Naive thymus-derived CD4-positive, alpha-beta T cell (primary cell): ENCODE results near the gene SLC25A22. TPM values are rescaled to one million over a fixed set of nuclear protein-coding genes. Genes with fewer than 3 reads are reported as not detected.
A peak's percentile ranks its signal among the peaks of the same experiment; 100 is the strongest.

Source experiments
- ATAC-seq: fragments of 150-1000 bp; cut with Tn5 transposase; 2 replicates; pipeline ENCODE4 v1.10.0; 2021; ENCODE audit warnings: mild to moderate bottlenecking, moderate library complexity
- CTCF ChIA-PET: fragments of 350-600 bp; sonication (Branson Sonifier 250); formaldehyde crosslinking; loops from one replicate; lab custom pipeline; 2021; ENCODE audit warnings: antibody characterized with exemption; lab: Charles Lee
- POLR2A ChIA-PET: fragments of 350-600 bp; sonication (Branson Sonifier 250); formaldehyde crosslinking; loops from one replicate; lab custom pipeline; 2021; ENCODE audit warnings: antibody characterized with exemption, inconsistent platforms; lab: Charles Lee
- DNase-seq, 9 donors: peaks; one replicate each; pipeline versions ENCODE4 v3.0.0 to v3.0.0-alpha.2; 2020 to 2022; ENCODE audit warnings: mixed read lengths in 1 of 9
- H3K27ac ChIP-seq: one replicate; pipeline ENCODE4 v1.7.0; 2013; ENCODE audit warnings: mild to moderate bottlenecking, low read depth, low read length, moderate library complexity
- H3K27me3 ChIP-seq, 2 donors: one replicate each; pipeline ENCODE4 v1.7.0; 2013; ENCODE audit warnings: low read length in 2 of 2, mild to moderate bottlenecking in 2 of 2, moderate library complexity in 2 of 2; ENCODE audit not compliant: control insufficient read depth in 2 of 2, insufficient read depth in 2 of 2
- H3K36me3 ChIP-seq, 3 experiments: 1 replicate in 2 of 3; 2 replicates in 1 of 3; pipeline ENCODE4 v1.7.0; 2013; ENCODE audit warnings: low read length in 3 of 3, mild to moderate bottlenecking in 3 of 3, moderate library complexity in 1 of 3; ENCODE audit not compliant: insufficient read depth in 3 of 3, control insufficient read depth in 2 of 3
- H3K4me1 ChIP-seq, 2 donors: one replicate each; pipeline ENCODE4 v1.7.0; 2013; ENCODE audit warnings: low read length in 2 of 2, mild to moderate bottlenecking in 2 of 2, moderate library complexity in 1 of 2; ENCODE audit not compliant: control insufficient read depth in 2 of 2, insufficient read depth in 2 of 2
- H3K4me3 ChIP-seq: 2 replicates; pipeline ENCODE4 v1.7.0; 2013; ENCODE audit warnings: mild to moderate bottlenecking, low read length
- H3K9me3 ChIP-seq, 3 experiments: 1 replicate in 2 of 3; 2 replicates in 1 of 3; pipeline ENCODE4 v1.7.0; 2013; ENCODE audit warnings: low read length in 3 of 3; ENCODE audit not compliant: control insufficient read depth in 2 of 3
- H3K27ac Mint-ChIP-seq, 9 donors: one replicate each; pipeline ENCODE4 v1.8.0; 2020 to 2022; ENCODE audit warnings: mixed read lengths in 9 of 9, mild to moderate bottlenecking in 8 of 9, moderate library complexity in 5 of 9, inconsistent platforms in 2 of 9
- H3K27me3 Mint-ChIP-seq, 5 donors: one replicate each; pipeline ENCODE4 v1.8.0; 2021 to 2022; ENCODE audit warnings: mixed read lengths in 5 of 5, mild to moderate bottlenecking in 1 of 5
- H3K36me3 Mint-ChIP-seq, 5 donors: one replicate each; pipeline ENCODE4 v1.8.0; 2020 to 2022; ENCODE audit warnings: mixed read lengths in 5 of 5, mild to moderate bottlenecking in 3 of 5, inconsistent platforms in 1 of 5
- H3K4me1 Mint-ChIP-seq, 7 donors: one replicate each; pipeline ENCODE4 v1.8.0; 2020 to 2022; ENCODE audit warnings: mixed read lengths in 7 of 7, mild to moderate bottlenecking in 3 of 7, inconsistent platforms in 1 of 7
- H3K4me3 Mint-ChIP-seq, 10 donors: one replicate each; pipeline ENCODE4 v1.8.0; 2020 to 2022; ENCODE audit warnings: mild to moderate bottlenecking in 10 of 10, mixed read lengths in 10 of 10, moderate library complexity in 6 of 10, inconsistent platforms in 2 of 10
- H3K9me3 Mint-ChIP-seq, 11 donors: one replicate each; pipeline ENCODE4 v1.8.0; 2020 to 2022; ENCODE audit warnings: mixed read lengths in 11 of 11, mild to moderate bottlenecking in 4 of 11, inconsistent platforms in 1 of 11, moderate library complexity in 1 of 11
- intact Hi-C, 2 donors: fragments of 100-400 bp; cut with micrococcal nuclease; formaldehyde crosslinking; loops; one replicate each; pipeline ENCODE4 v1.15.1; 2023
- polyA plus RNA-seq, 2 donors: library from polyadenylated mRNA; unstranded; fragments of 300-500 nt; fragmentation: Illumina TruSeq; gene quantifications; one replicate each; pipeline ENCODE4 v1.2.3, GENCODE V29; 2021
- total RNA-seq, 6 experiments: library from RNA in 5 of 6; stranded (reverse) in 5 of 6; gene quantifications; 1 replicate in 5 of 6; 2 replicates in 1 of 6; pipeline ENCODE4 v1.2.3 and lab custom pipeline; 2021 to 2026

SLC25A22 gene
- total and polyA plus RNA-seq, 7 experiments from 2014 or later, result 6.4 to 58.4 (median 18.9) TPM

GRCh38 chr11:839280-839623 is 41.2 kb upstream of the SLC25A22 start:
- POLR2A ChIA-PET, result interaction anchor here (5.2 kb wide), 1 partner anchor 19 kb away, joined by 36 read pairs; the partner anchor contains the start of gene PNPLA2
- peak overlapping the region in 1 of 10 donors; percentile 83 for H3K4me3 Mint-ChIP-seq

GRCh38 chr11:838441-839279 is 40.6 kb upstream of the SLC25A22 start:
- H3K36me3 ChIP-seq, result peaks cover 0 to 38% (median 0%) of the 10 kb centered on the region in 3 experiments
- H3K9me3 ChIP-seq, result no peaks in the 10 kb centered on the region
- no peaks in the 10 kb centered on the region for H3K27me3 ChIP-seq
- CTCF ChIA-PET, result no interaction called here
- peaks cover 0 to 8% (median 0%) of the 10 kb centered on the region in 5 donors for H3K27me3 Mint-ChIP-seq
- intact Hi-C loops, result no loop called here
- H3K27ac ChIP-seq, result no peak overlapping the region
- no peak for ATAC-seq
- H3K4me3 Mint-ChIP-seq, result peak overlapping the region in 1 of 10 donors; percentile 17
- DNase-seq, result no peak
- peaks cover 5 to 32% (median 24%) of the 10 kb centered on the region in 7 donors for H3K4me1 Mint-ChIP-seq
- H3K36me3 Mint-ChIP-seq, result peaks cover 0 to 4% (median 0%) of the 10 kb centered on the region in 5 donors
- no peak overlapping the region for H3K4me3 ChIP-seq
- peak overlapping the region in 1 of 9 donors; percentile 38 for H3K27ac Mint-ChIP-seq
- no peaks in the 10 kb centered on the region for H3K9me3 Mint-ChIP-seq
- peaks cover 13 to 16% of the 10 kb centered on the region in 2 donors for H3K4me1 ChIP-seq
- POLR2A ChIA-PET, result interaction anchor here (0.6 to 2.2 kb wide), 3 partner anchors 17 to 250 kb away, joined by 3 to 9 read pairs (median 4); partner anchors contain the start of gene PNPLA2

More at GRCh38 chr11:839280-839623, 41.2 kb upstream of the SLC25A22 start:
- Mint-ChIP-seq H3K36me3 (peaks cover 0 to 4% (median 0%) of the 10 kb centered on the region in 5 donors), H3K27me3 (peaks cover 0 to 3% (median 0%) of the 10 kb centered on the region in 5 donors), H3K27ac (no peak overlapping the region), H3K9me3 (no peaks in the 10 kb centered on the region), H3K4me1 (peaks cover under 1 to 31% (median 20%) of the 10 kb centered on the region in 7 donors)
- intact Hi-C loops, result no loop called here
- Histone ChIP-seq H3K4me3 (no peak overlapping the region), H3K9me3 (no peaks in the 10 kb centered on the region), H3K27ac (no peak overlapping the region), H3K36me3 (peaks cover 0 to 38% (median 0%) of the 10 kb centered on the region in 3 experiments), H3K4me1 (peaks cover 16 to 19% of the 10 kb centered on the region in 2 donors), H3K27me3 (no peaks in the 10 kb centered on the region)
- DNase-seq, result no peak
- no peak for ATAC-seq
- CTCF ChIA-PET, result no interaction called here

GRCh38 chr11:837990-838307 is 39.9 kb upstream of the SLC25A22 start:
- Mint-ChIP-seq H3K27ac (no peak overlapping the region), H3K27me3 (peaks cover 0 to 7% (median 0%) of the 10 kb centered on the region in 5 donors), H3K4me1 (peaks cover 5 to 28% (median 20%) of the 10 kb centered on the region in 7 donors), H3K4me3 (no peak overlapping the region), H3K36me3 (peaks cover 0 to 4% (median 0%) of the 10 kb centered on the region in 5 donors), H3K9me3 (no peaks in the 10 kb centered on the region)
- Histone ChIP-seq H3K4me3 (no peak overlapping the region), H3K4me1 (peaks cover 8 to 16% of the 10 kb centered on the region in 2 donors), H3K9me3 (no peaks in the 10 kb centered on the region), H3K27me3 (no peaks in the 10 kb centered on the region), H3K27ac (no peak overlapping the region), H3K36me3 (peaks cover 0 to 38% (median 0%) of the 10 kb centered on the region in 3 experiments)
- POLR2A ChIA-PET, result interaction anchor here (0.8 to 2.2 kb wide), 2 partner anchors 18 kb away, joined by 4 to 9 read pairs; partner anchors contain the start of gene PNPLA2
- ATAC-seq, result no peak
- CTCF ChIA-PET, result no interaction called here
- no peak for DNase-seq
- intact Hi-C loops, result no loop called here

GRCh38 chr11:837189-837989 is 39.3 kb upstream of the SLC25A22 start:
- Histone ChIP-seq H3K27me3 (no peaks in the 10 kb centered on the region), H3K27ac (no peak overlapping the region), H3K4me1 (peaks cover 10 to 17% of the 10 kb centered on the region in 2 donors), H3K9me3 (no peaks in the 10 kb centered on the region), H3K4me3 (no peak overlapping the region), H3K36me3 (peaks cover 0 to 38% (median 0%) of the 10 kb centered on the region in 3 experiments)
- Mint-ChIP-seq H3K4me3 (no peak overlapping the region), H3K36me3 (peaks cover 0 to 4% (median 0%) of the 10 kb centered on the region in 5 donors), H3K27me3 (peaks cover 0 to 8% (median 0%) of the 10 kb centered on the region in 5 donors), H3K27ac (no peak overlapping the region), H3K4me1 (peaks cover 5 to 28% (median 20%) of the 10 kb centered on the region in 7 donors), H3K9me3 (no peaks in the 10 kb centered on the region)
- ChIA-PET POLR2A (interaction anchor here (0.6 to 2.2 kb wide), 2 partner anchors 18 to 20 kb away, joined by 3 to 9 read pairs; partner anchors contain the start of gene PNPLA2), CTCF (no interaction called here)
- DNase-seq (no peak), ATAC-seq (peak; percentile 19)
- intact Hi-C loops, result no loop called here

- H3K27ac Mint-ChIP-seq, result no peak overlapping the region
- H3K9me3 ChIP-seq, result no peaks in the 10 kb centered on the region
- ATAC-seq (no peak), DNase-seq (no peak)
- no peaks in the 10 kb centered on the region for H3K27me3 ChIP-seq
- peaks cover 0 to 4% (median 0%) of the 10 kb centered on the region in 5 donors for H3K36me3 Mint-ChIP-seq
- H3K4me1 ChIP-seq, result peaks cover 15 to 19% of the 10 kb centered on the region in 2 donors
- peaks cover 0 to 13% (median 2%) of the 10 kb centered on the region in 5 donors for H3K27me3 Mint-ChIP-seq
- H3K4me3 ChIP-seq, result no peak overlapping the region
- CTCF ChIA-PET, result no interaction called here
- H3K36me3 ChIP-seq, result peaks cover 0 to 35% (median 0%) of the 10 kb centered on the region in 3 experiments
- no peaks in the 10 kb centered on the region for H3K9me3 Mint-ChIP-seq
- POLR2A ChIA-PET, result interaction anchor here (0.6 to 2.2 kb wide), 3 partner anchors 17 to 19 kb away, joined by 3 to 9 read pairs (median 8); partner anchors contain the start of gene PNPLA2
- H3K4me1 Mint-ChIP-seq, result peaks cover 5 to 30% (median 20%) of the 10 kb centered on the region in 7 donors
- intact Hi-C loops, result no loop called here
- no peak overlapping the region for H3K4me3 Mint-ChIP-seq
- H3K27ac ChIP-seq, result no peak overlapping the region
Observed at GRCh38 chr11:836700-837099, 38.6 kb upstream of the SLC25A22 start.

GRCh38 chr11:836274-836673 is 38.2 kb upstream of the SLC25A22 start:
- ChIA-PET POLR2A (interaction anchor here (2.1 kb wide), 1 partner anchor 17 kb away, joined by 8 read pairs; the partner anchor contains the start of gene PNPLA2), CTCF (no interaction called here)
- DNase-seq, result no peak
- H3K27me3 Mint-ChIP-seq, result peaks cover 0 to 17% (median 7%) of the 10 kb centered on the region in 5 donors
- no peaks in the 10 kb centered on the region for H3K27me3 ChIP-seq
- intact Hi-C loops, result no loop called here
- peaks cover 0 to 35% (median 0%) of the 10 kb centered on the region in 3 experiments for H3K36me3 ChIP-seq
- no peak overlapping the region for H3K4me3 Mint-ChIP-seq
- no peaks in the 10 kb centered on the region for H3K9me3 ChIP-seq
- peaks cover 0 to 4% (median 0%) of the 10 kb centered on the region in 5 donors for H3K36me3 Mint-ChIP-seq
- H3K4me1 ChIP-seq, result peaks cover 15 to 17% of the 10 kb centered on the region in 2 donors
- no peak overlapping the region for H3K27ac ChIP-seq
- H3K9me3 Mint-ChIP-seq, result no peaks in the 10 kb centered on the region
- no peak overlapping the region for H3K27ac Mint-ChIP-seq
- no peak for ATAC-seq
- H3K4me1 Mint-ChIP-seq, result peaks cover 5 to 29% (median 21%) of the 10 kb centered on the region in 7 donors
- no peak overlapping the region for H3K4me3 ChIP-seq
